Heart left ventricle (tissue), 16 donors: ENCODE data around the gene PRELID3B. TPM values are rescaled to one million over a fixed set of nuclear protein-coding genes. Genes with fewer than 3 reads are reported as not detected.

Source experiments
- ATAC-seq, 4 donors: fragments of 200-7000 bp; cut with Tn5 transposase; one replicate each; pipeline ENCODE4 v1.9.1; 2020 to 2022; ENCODE audit warnings: moderate library complexity in 4 of 4, mild to moderate bottlenecking in 3 of 4, moderate number of reproducible peaks in 1 of 4
- DNase-seq, 5 donors: peaks; one replicate each; pipeline ENCODE4 v3.0.0-alpha.2; 2020
- H3K27ac ChIP-seq, 12 donors: fragments of 200-600 bp; sonication (generic) in 4 of 12; one replicate each; pipeline versions ENCODE4 v1.5.0 to v1.8.0; 2016 to 2022; ENCODE audit warnings: mild to moderate bottlenecking in 2 of 12
- H3K27me3 ChIP-seq, 9 donors: fragments of 200-600 bp; sonication (generic) in 2 of 9; one replicate each; pipeline versions ENCODE4 v1.5.1 to v1.8.0; 2016 to 2022; ENCODE audit warnings: mild to moderate bottlenecking in 3 of 9
- H3K36me3 ChIP-seq, 9 donors: fragments of 200-600 bp; sonication (generic) in 2 of 9; one replicate each; pipeline versions ENCODE4 v1.5.0 to v1.8.0; 2018 to 2022; ENCODE audit warnings: mild to moderate bottlenecking in 2 of 9
- H3K4me1 ChIP-seq, 12 donors: fragments of 200-600 bp; sonication (generic) in 4 of 12; one replicate each; pipeline versions ENCODE4 v1.5.0 to v1.8.0; 2016 to 2022; ENCODE audit warnings: mild to moderate bottlenecking in 3 of 12
- H3K4me3 ChIP-seq, 12 donors: fragments of 200-600 bp; sonication (generic) in 4 of 12; one replicate each; pipeline versions ENCODE4 v1.5.0 to v1.8.0; 2017 to 2022; ENCODE audit warnings: mild to moderate bottlenecking in 9 of 12, moderate library complexity in 4 of 12
- H3K9me3 ChIP-seq, 12 donors: fragments of 200-600 bp; sonication (generic) in 4 of 12; one replicate each; pipeline versions ENCODE4 v1.5.0 to v1.8.0; 2016 to 2022; ENCODE audit warnings: mild to moderate bottlenecking in 1 of 12
- CTCF ChIP-seq, 12 donors: fragments of 200-600 bp; sonication (generic) in 4 of 12; IDR thresholded peaks; one replicate each; pipeline versions ENCODE4 v1.5.0 to v1.8.0; 2018 to 2022; ENCODE audit warnings: antibody characterized with exemption in 12 of 12, mild to moderate bottlenecking in 5 of 12
- POLR2A ChIP-seq, 2 donors: fragments of 450-650 bp; IDR thresholded peaks; one replicate each; pipeline ENCODE4 v1.6.1; 2017; ENCODE audit warnings: antibody characterized with exemption in 2 of 2, mild to moderate bottlenecking in 2 of 2, moderate library complexity in 2 of 2
- WGBS, 4 donors: extraction: QIAGEN DNeasy Blood & Tissue Kit in 2 of 4; methylation state at CpG; one replicate each; pipeline versions ENCODE4 v1.1.5 to v1.1.7; 2013 to 2018; 5-methylcytosine and 5-hydroxymethylcytosine counted together
- intact Hi-C, 10 donors: fragments of 100-400 bp; cut with DNase I; formaldehyde crosslinking; loops; one replicate each; pipeline versions ENCODE4 v1.11.1 to v1.14.2; 2022
- polyA plus RNA-seq, 2 donors: library from polyadenylated mRNA; stranded (reverse); fragments of 200-250 nt; gene quantifications; one replicate each; pipeline ENCODE4 v1.2.3, GENCODE V29; 2013
- total RNA-seq, 9 donors: library from RNA; depleted of rRNA in 2 of 9; stranded (reverse); fragments of >200 nt in 2 of 9; fragmentation: NEBNext Ultra II Directional in 3 of 9; extraction: Animal tissue kit (Norgen Biotek cat#: 25700) in 3 of 9; gene quantifications; one replicate each; pipeline versions ENCODE4 v1.1.0 to v1.2.4, GENCODE V29; 2016 to 2023
- donor health status: ischemic (EF 13 %, LVEDD 7.1; RV severe dilation, severe dysfunction).
- donor health status: healthy with polysubstance abuse.
- donor health status: DM: no; HTN: yes; CAD: no.
- donor health status: DM: no; HTN: no; CAD: no.
- donor health status: ischemic (EF 25% LVEDD 6.9; RV normal size, moderate dysfunction).
- donor health status: ischemic (EF 25% LVEDD 5.7; RV mildly dilated, moderate dysfunction).
- donor health status: healthy.
- donor health status: DM: yes; HTN: yes; CAD: no.
- donor health status: ischemic (EF 35%, LVEDD 5.7; RV mildly dilated, moderate dysfunction).
- donor health status: nonischemic (EF 11% LVEDD 7.7; RV severe dilation, severe dysfunction).
- donor health status: DM: yes; HTN: yes; CAD: no.
- donor health status: PGD.
- donor health status: ischemic (EF 29% LVEDD 5.4; RV normal size, mild dysfunction).
- donor health status: nonischemic (EF 23%, LVEDD 6.1; RV moderate dilation, normal function).

Gene PRELID3B
- total and polyA plus RNA-seq, 11 donors = 14.1 to 51.0 (median 43.2) TPM

DNA sequence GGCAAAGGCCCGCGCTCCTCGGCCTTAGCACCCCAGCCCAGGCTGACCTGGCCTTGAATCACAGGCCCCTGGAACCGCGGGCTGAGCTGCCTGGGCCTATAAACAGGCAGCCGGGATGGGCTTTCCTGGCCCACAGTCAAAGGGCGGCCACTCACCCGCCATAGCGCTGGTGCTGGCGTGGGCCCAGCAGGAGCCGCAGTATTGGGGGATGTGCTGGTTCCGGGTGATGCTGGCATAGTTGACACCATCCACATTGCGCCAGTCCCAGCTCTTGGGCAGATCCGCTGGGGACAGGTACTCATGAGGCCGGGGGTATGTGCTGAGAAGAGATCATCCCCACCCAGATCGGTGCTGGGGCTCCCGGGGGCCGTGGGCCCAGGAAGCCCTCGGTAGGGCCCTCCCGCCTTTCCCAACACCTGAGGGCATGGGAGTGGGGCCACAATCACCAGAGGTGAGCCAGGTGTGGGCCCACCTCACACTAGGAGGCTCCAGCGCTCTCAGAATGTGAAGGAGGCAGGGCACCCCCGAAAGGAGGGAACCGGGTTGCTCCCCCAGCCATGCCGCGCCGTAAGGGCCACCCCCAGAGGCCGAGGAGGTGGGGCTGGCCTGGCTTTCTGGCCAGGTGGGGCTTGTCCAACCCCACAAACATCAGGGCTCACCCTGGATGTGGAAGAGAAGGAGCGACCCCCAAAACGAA is 36.3 kb downstream of the PRELID3B start:
- ATAC-seq = peak in 2 of 4 donors; percentile 16 to 21
- TF ChIP-seq CTCF (IDR thresholded peaks at IDR 0.05) (no peak), POLR2A (IDR thresholded peaks at IDR 0.05) (no peak)

GRCh38 chr20:59005523-59006166 is 36.9 kb downstream of the PRELID3B start:
- H3K9me3 ChIP-seq = no peaks in the 10 kb centered on the region
- peak overlapping the region; percentile 72 to 97 (median 89) for H3K4me3 ChIP-seq
- ATAC-seq = no peak
- H3K36me3 ChIP-seq = peaks cover 0 to 39% (median 20%) of the 10 kb centered on the region in 9 donors
- H3K27me3 ChIP-seq = no peaks in the 10 kb centered on the region
- no peak for TF ChIP-seq POLR2A (IDR thresholded peaks at IDR 0.05)
- 61 to 74% (median 69%) methylated on average over 3 of the region's 3 CpGs for WGBS, 4 donors
- DNase-seq = peak in 1 of 5 donors; percentile 25
- H3K4me1 ChIP-seq = peaks cover 11 to 69% (median 43%) of the 10 kb centered on the region in 12 donors
- H3K27ac ChIP-seq = peak overlapping the region in 11 of 12 donors; percentile 82 to 96 (median 87)
- intact Hi-C loops = no loop called here

More for the DNA sequence above, 36.3 kb downstream of the PRELID3B start:
- H3K4me3 ChIP-seq = peak overlapping the region; percentile 72 to 97 (median 89)
- WGBS, 4 donors = 26 to 40% (median 35%) methylated on average over 2 to 29 of the region's 29 CpGs
- DNase-seq = peak in 2 of 5 donors; percentile 36 to 40
- H3K27me3 ChIP-seq = no peaks in the 10 kb centered on the region
- peaks cover 11 to 76% (median 49%) of the 10 kb centered on the region in 12 donors for H3K4me1 ChIP-seq
- H3K9me3 ChIP-seq = no peaks in the 10 kb centered on the region
- peak overlapping the region; percentile 82 to 96 (median 86) for H3K27ac ChIP-seq
- intact Hi-C loops = no loop called here
- peaks cover 0 to 33% (median 13%) of the 10 kb centered on the region in 9 donors for H3K36me3 ChIP-seq

DNA sequence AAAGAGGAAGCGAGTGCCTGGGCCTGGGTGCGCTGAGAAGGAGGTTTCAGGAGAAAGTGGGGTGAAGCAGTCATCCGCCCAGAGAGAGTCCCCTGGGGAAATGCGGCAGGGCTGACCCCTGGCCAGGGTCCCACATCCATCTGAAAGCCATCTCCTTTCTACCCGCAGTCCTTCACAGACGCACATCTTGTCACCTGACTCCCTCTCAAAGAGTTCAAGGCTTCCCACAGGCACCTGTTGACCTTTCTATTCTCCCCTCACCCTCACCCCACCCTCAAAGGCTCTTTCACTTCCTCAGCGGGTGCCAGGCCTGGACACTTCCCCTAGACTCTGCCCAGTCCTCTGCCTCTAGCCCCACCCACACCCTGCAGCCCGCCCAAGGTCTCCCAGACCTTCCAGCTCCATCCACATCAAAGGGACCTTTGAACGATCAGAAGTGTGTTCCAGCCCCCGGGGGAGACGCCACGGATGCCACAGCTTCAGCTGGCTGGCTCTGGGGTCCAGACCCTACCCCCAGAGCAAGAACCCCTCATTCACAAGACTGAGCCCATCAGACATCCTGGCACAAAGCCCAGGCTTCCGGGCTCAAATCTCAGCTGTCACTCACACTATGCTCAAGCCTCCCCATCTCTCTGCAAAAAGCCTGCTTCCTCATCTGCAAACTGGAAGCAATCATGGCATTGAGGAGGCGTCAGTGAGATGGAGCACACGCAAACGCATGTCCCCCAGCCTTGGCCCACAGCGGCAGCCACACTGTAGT is 37.6 kb downstream of the PRELID3B start:
- peak overlapping the region in 8 of 12 donors; percentile 82 to 96 (median 88) for H3K27ac ChIP-seq
- no peak for TF ChIP-seq POLR2A (IDR thresholded peaks at IDR 0.05)
- TF ChIP-seq CTCF (IDR thresholded peaks at IDR 0.05) = no peak
- DNase-seq = peak; percentile 64 to 84 (median 72)
- no peaks in the 10 kb centered on the region for H3K27me3 ChIP-seq
- no peaks in the 10 kb centered on the region for H3K9me3 ChIP-seq
- H3K36me3 ChIP-seq = peaks cover 0 to 46% (median 27%) of the 10 kb centered on the region in 9 donors
- WGBS, 4 donors = 40 to 53% (median 44%) methylated on average over 15 to 17 of the region's 17 CpGs
- intact Hi-C loops = no loop called here
- ATAC-seq = peak; percentile 29 to 71 (median 56)
- H3K4me3 ChIP-seq = peak overlapping the region in 10 of 12 donors; percentile 72 to 97 (median 89)
- peaks cover 11 to 63% (median 36%) of the 10 kb centered on the region in 12 donors for H3K4me1 ChIP-seq

DNA sequence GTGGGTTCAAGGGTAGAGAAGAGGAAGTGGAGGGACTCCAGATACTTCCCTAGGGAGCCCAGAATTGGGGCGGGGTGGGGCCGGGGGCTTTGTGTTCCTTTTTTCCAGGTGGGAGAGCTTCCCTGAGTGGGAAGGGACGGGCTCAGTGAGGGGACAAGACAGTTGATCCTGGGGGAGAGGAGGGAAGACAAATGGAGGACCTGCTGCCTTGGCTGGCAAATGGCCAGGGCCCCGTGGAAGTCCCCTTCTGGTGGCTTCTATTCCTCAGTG is 38.2 kb downstream of the PRELID3B start:
- Histone ChIP-seq H3K4me1 (peaks cover 11 to 63% (median 36%) of the 10 kb centered on the region in 12 donors), H3K36me3 (peaks cover 0 to 51% (median 32%) of the 10 kb centered on the region in 9 donors), H3K9me3 (no peaks in the 10 kb centered on the region), H3K27me3 (no peaks in the 10 kb centered on the region), H3K4me3 (peak overlapping the region in 8 of 12 donors; percentile 72 to 97 (median 90)), H3K27ac (peak overlapping the region in 7 of 12 donors; percentile 49 to 96 (median 87))
- intact Hi-C loops = no loop called here
- ATAC-seq (no peak), DNase-seq (peak; percentile 50 to 83 (median 60))
- 53 to 64% (median 59%) methylated on average over 4 of the region's 4 CpGs for WGBS, 4 donors
- TF ChIP-seq POLR2A (IDR thresholded peaks at IDR 0.05) (no peak), CTCF (IDR thresholded peaks at IDR 0.05) (no peak)
